DND-41 (cell line): ENCODE measurements around the gene CPNE1.

Experiments used
- CTCF ChIP-seq: IDR thresholded peaks from 2 replicates; pipeline ENCODE4 v1.5.1; 2012; ENCODE audit warnings: borderline replicate concordance, low read length, moderate library complexity, mild to moderate bottlenecking; ENCODE audit not compliant: poor library complexity, severe bottlenecking; ENCODE audit errors: extremely low read depth
- EZH2 ChIP-seq: IDR thresholded peaks from 3 replicates; pipeline ENCODE4 v1.6.1; 2012; ENCODE audit warnings: borderline replicate concordance, low read depth, mild to moderate bottlenecking, moderate library complexity, low read length, inconsistent platforms; ENCODE audit not compliant: severe bottlenecking

GRCh38 chr20:35660122-35660937 is 4.4 kb downstream of the CPNE1 start:
- TF ChIP-seq CTCF (no peak), EZH2 (no peak)
